ENCODE data around the gene CLTRN. TPM values are rescaled to one million over a fixed set of nuclear protein-coding genes. Genes with fewer than 3 reads are reported as not detected.

CLTRN gene
- polyA plus RNA-seq, 5 donors, result 1.8 to 3.3 (median 2.3) TPM

GRCh38 chrX:15579778-15580747, 84.5 kb downstream of the CLTRN start:
- no peak for DNase-seq

Other genes with a start within 250 kb of the CLTRN start
- gene PIR, start 171.5 kb downstream of the CLTRN start, polyA plus RNA-seq (ENCODE audit: insufficient read depth in 1 of 5, insufficient read length in 5 of 5, low replicate concordance in 1 of 5), result 10 to 100 TPM in 2 of 5 donors, 1 to 10 TPM in 3; 8.3 to 13.9 (median 9.6) TPM
- 1 to 10 TPM; 1.3 to 5.7 (median 1.8) TPM for gene BMX, start 164.0 kb downstream of the CLTRN start, polyA plus RNA-seq (ENCODE audit: insufficient read depth in 1 of 5, insufficient read length in 5 of 5, low replicate concordance in 1 of 5)
- gene ACE2, start 63.8 kb downstream of the CLTRN start, polyA plus RNA-seq (ENCODE audit: insufficient read depth in 1 of 5, insufficient read length in 5 of 5, low replicate concordance in 1 of 5), result 1 to 10 TPM in 1 of 5 donors, under 1 TPM in 4; 0.57 to 1.2 (median 0.69) TPM
- gene CA5B, start 73.5 kb upstream of the CLTRN start, polyA plus RNA-seq (ENCODE audit: insufficient read depth in 1 of 5, insufficient read length in 5 of 5, low replicate concordance in 1 of 5), result 10 to 100 TPM in 4 of 5 donors, 1 to 10 TPM in 1; 9.1 to 18.5 (median 15.4) TPM
- gene ZRSR2, start 125.7 kb upstream of the CLTRN start, polyA plus RNA-seq (ENCODE audit: insufficient read depth in 1 of 5, insufficient read length in 5 of 5, low replicate concordance in 1 of 5), result 10 to 100 TPM; 19.1 to 25.7 (median 24.5) TPM
- 100 to 1,000 TPM in 1 of 5 donors, 10 to 100 TPM in 4; 54.4 to 101 (median 90.3) TPM for gene AP1S2, start 190.0 kb upstream of the CLTRN start, polyA plus RNA-seq (ENCODE audit: insufficient read depth in 1 of 5, insufficient read length in 5 of 5, low replicate concordance in 1 of 5)

Data from right lung (tissue), 5 donors.